Skeletal muscle satellite cell (primary cell): ENCODE results near the gene ANO7.

Experiments used
- H3K27me3 ChIP-seq: 2 replicates; pipeline ENCODE4 v1.7.0; 2013; ENCODE audit warnings: low read length; ENCODE audit not compliant: control insufficient read depth, insufficient read depth
- H3K36me3 ChIP-seq: 2 replicates; pipeline ENCODE4 v1.7.0; 2013; ENCODE audit warnings: mild to moderate bottlenecking, control low read depth, low read length; ENCODE audit not compliant: insufficient read depth
- H3K4me1 ChIP-seq: 2 replicates; pipeline ENCODE4 v1.7.0; 2013; ENCODE audit warnings: low read length; ENCODE audit not compliant: control insufficient read depth, insufficient read depth
- H3K4me2 ChIP-seq: 2 replicates; pipeline ENCODE4 v1.7.0; 2013; ENCODE audit warnings: mild to moderate bottlenecking, low read length
- H3K4me3 ChIP-seq: 2 replicates; pipeline ENCODE4 v1.7.0; 2013; ENCODE audit warnings: low read length
- H3K9ac ChIP-seq: 2 replicates; pipeline ENCODE4 v1.7.0; 2013; ENCODE audit warnings: mild to moderate bottlenecking, low read depth, low read length, moderate library complexity
- H3K9me3 ChIP-seq: replicated peaks from 2 replicates; pipeline ENCODE4 v1.7.0; 2013; ENCODE audit warnings: mild to moderate bottlenecking, control low read depth, low read length

ANO7 gene

GRCh38 chr2:241149675-241149924 is 38.9 kb upstream of the ANO7 start:
- Histone ChIP-seq H3K9me3 (no peaks in the 10 kb centered on the region), H3K4me1 (peaks cover 28% of the 10 kb centered on the region), H3K4me2 (peak overlapping the region; percentile 95), H3K9ac (peak overlapping the region; percentile 22), H3K36me3 (peaks cover 3% of the 10 kb centered on the region), H3K27me3 (no peaks in the 10 kb centered on the region), H3K4me3 (peak overlapping the region; percentile 81)

- Histone ChIP-seq H3K36me3 (peaks cover 7% of the 10 kb centered on the region), H3K9ac (peak within 1 kb of the TSS; percentile 84), H3K4me3 (peak within 1 kb of the TSS; percentile 81), H3K4me1 (peaks cover 28% of the 10 kb centered on the region), H3K4me2 (peak within 1 kb of the TSS; percentile 95), H3K9me3 (no peaks in the 10 kb centered on the region), H3K27me3 (no peaks in the 10 kb centered on the region)
Measured at GRCh38 chr2:241149925-241150659, 38.4 kb upstream of the ANO7 start, which contains the start of gene PPP1R7. Gene PPP1R7 (plus strand): TSS chr2:241150467. CDS start chr2:241150496, 29 bp downstream.

GRCh38 chr2:241150660-241151530 is 37.6 kb upstream of the ANO7 start:
- peaks cover 7% of the 10 kb centered on the region for H3K36me3 ChIP-seq

GRCh38 chr2:241151934-241152660 is 36.4 kb upstream of the ANO7 start:
- peaks cover 7% of the 10 kb centered on the region for H3K36me3 ChIP-seq
- H3K4me3 ChIP-seq: no peak overlapping the region
- H3K27me3 ChIP-seq: no peaks in the 10 kb centered on the region
- H3K9ac ChIP-seq: no peak overlapping the region
- H3K9me3 ChIP-seq: no peaks in the 10 kb centered on the region
- peaks cover 33% of the 10 kb centered on the region for H3K4me1 ChIP-seq
- H3K4me2 ChIP-seq: peak overlapping the region; percentile 95

More at GRCh38 chr2:241150660-241151530, 37.6 kb upstream of the ANO7 start:
- Histone ChIP-seq H3K4me1 (peaks cover 28% of the 10 kb centered on the region), H3K4me2 (peak overlapping the region; percentile 95), H3K9ac (peak overlapping the region; percentile 84), H3K27me3 (no peaks in the 10 kb centered on the region), H3K9me3 (no peaks in the 10 kb centered on the region), H3K4me3 (peak overlapping the region; percentile 81)

- Histone ChIP-seq H3K4me3 (no peak overlapping the region), H3K9ac (no peak overlapping the region), H3K9me3 (no peaks in the 10 kb centered on the region), H3K4me1 (peaks cover 43% of the 10 kb centered on the region), H3K4me2 (no peak overlapping the region), H3K27me3 (no peaks in the 10 kb centered on the region), H3K36me3 (peaks cover 13% of the 10 kb centered on the region)
Measured at GRCh38 chr2:241153616-241154015, 34.9 kb upstream of the ANO7 start.

- Histone ChIP-seq H3K4me2 (no peak overlapping the region), H3K9me3 (no peaks in the 10 kb centered on the region), H3K4me3 (no peak overlapping the region), H3K4me1 (peaks cover 42% of the 10 kb centered on the region), H3K27me3 (no peaks in the 10 kb centered on the region), H3K36me3 (peaks cover 21% of the 10 kb centered on the region), H3K9ac (no peak overlapping the region)
Measured at GRCh38 chr2:241154915-241155314, 33.6 kb upstream of the ANO7 start.

- peaks cover 29% of the 10 kb centered on the region for H3K36me3 ChIP-seq
- peaks cover 41% of the 10 kb centered on the region for H3K4me1 ChIP-seq
- H3K4me3 ChIP-seq: no peak overlapping the region
- no peak overlapping the region for H3K4me2 ChIP-seq
- no peaks in the 10 kb centered on the region for H3K27me3 ChIP-seq
- H3K9ac ChIP-seq: no peak overlapping the region
- H3K9me3 ChIP-seq: no peaks in the 10 kb centered on the region
Measured at GRCh38 chr2:241155936-241156335, 32.5 kb upstream of the ANO7 start.

GRCh38 chr2:241156971-241157441 is 31.5 kb upstream of the ANO7 start:
- H3K4me1 ChIP-seq: peaks cover 39% of the 10 kb centered on the region
- H3K9me3 ChIP-seq: no peaks in the 10 kb centered on the region
- peak overlapping the region; percentile 37 for H3K4me2 ChIP-seq
- H3K27me3 ChIP-seq: no peaks in the 10 kb centered on the region
- H3K36me3 ChIP-seq: peaks cover 29% of the 10 kb centered on the region
- H3K4me3 ChIP-seq: no peak overlapping the region
- peak overlapping the region; percentile 12 for H3K9ac ChIP-seq

- Histone ChIP-seq H3K4me3 (no peak overlapping the region), H3K27me3 (no peaks in the 10 kb centered on the region), H3K9ac (no peak overlapping the region), H3K4me2 (peak overlapping the region; percentile 37), H3K9me3 (no peaks in the 10 kb centered on the region), H3K4me1 (peaks cover 44% of the 10 kb centered on the region), H3K36me3 (peaks cover 31% of the 10 kb centered on the region)
Measured at GRCh38 chr2:241157841-241158545, 30.5 kb upstream of the ANO7 start.

GRCh38 chr2:241158546-241158900 is 30.0 kb upstream of the ANO7 start:
- no peak overlapping the region for H3K4me3 ChIP-seq
- H3K4me2 ChIP-seq: no peak overlapping the region
- H3K27me3 ChIP-seq: no peaks in the 10 kb centered on the region
- H3K4me1 ChIP-seq: peaks cover 47% of the 10 kb centered on the region
- no peak overlapping the region for H3K9ac ChIP-seq
- H3K36me3 ChIP-seq: peaks cover 35% of the 10 kb centered on the region
- no peaks in the 10 kb centered on the region for H3K9me3 ChIP-seq

GRCh38 chr2:241159116-241159515 is 29.4 kb upstream of the ANO7 start:
- Histone ChIP-seq H3K9me3 (no peaks in the 10 kb centered on the region), H3K4me2 (no peak overlapping the region), H3K4me1 (peaks cover 48% of the 10 kb centered on the region), H3K27me3 (no peaks in the 10 kb centered on the region), H3K36me3 (peaks cover 40% of the 10 kb centered on the region), H3K4me3 (no peak overlapping the region), H3K9ac (no peak overlapping the region)
